CD4-positive, alpha-beta memory T cell (primary cell): ENCODE results near the gene ACTA1. TPM values are rescaled to one million over a fixed set of nuclear protein-coding genes. Genes with fewer than 3 reads are reported as not detected.
A peak's percentile ranks its signal among the peaks of the same experiment; 100 is the strongest.

Source experiments
- CTCF ChIA-PET: fragments of 350-600 bp; sonication (Branson Sonifier 250); formaldehyde crosslinking; loops from one replicate; lab custom pipeline; 2021; ENCODE audit warnings: inconsistent platforms; ENCODE audit not compliant: partially characterized antibody; lab: Charles Lee
- POLR2A ChIA-PET: fragments of 350-600 bp; sonication (Branson Sonifier 250); formaldehyde crosslinking; loops from one replicate; lab custom pipeline; 2021; ENCODE audit not compliant: partially characterized antibody; lab: Charles Lee
- DNase-seq, 5 donors: peaks; one replicate each; pipeline versions ENCODE4 v3.0.0 to v3.0.0-alpha.2; 2020 to 2022; ENCODE audit warnings: mixed read lengths in 1 of 5
- H3K27ac ChIP-seq: one replicate; pipeline ENCODE4 v1.7.0; 2013; ENCODE audit warnings: low read depth, low read length
- H3K27me3 ChIP-seq: 2 replicates; pipeline ENCODE4 v1.7.0; 2013; ENCODE audit warnings: mild to moderate bottlenecking, low read length, moderate library complexity; ENCODE audit not compliant: insufficient read depth
- H3K36me3 ChIP-seq: 2 replicates; pipeline ENCODE4 v1.7.0; 2013; ENCODE audit warnings: mild to moderate bottlenecking, low read length, moderate library complexity; ENCODE audit not compliant: insufficient read depth
- H3K4me1 ChIP-seq: 2 replicates; pipeline ENCODE4 v1.7.0; 2013; ENCODE audit warnings: mild to moderate bottlenecking, low read length, moderate library complexity; ENCODE audit not compliant: insufficient read depth
- H3K4me3 ChIP-seq, 2 donors: one replicate each; pipeline ENCODE4 v1.7.0; 2013; ENCODE audit warnings: low read length in 2 of 2, mild to moderate bottlenecking in 1 of 2
- H3K9me3 ChIP-seq, 2 donors: one replicate each; pipeline ENCODE4 v1.7.0; 2013; ENCODE audit warnings: low read length in 2 of 2, control low read depth in 1 of 2; ENCODE audit not compliant: control insufficient read depth in 1 of 2
- H3K27ac Mint-ChIP-seq, 7 donors: one replicate each; pipeline ENCODE4 v1.8.0; 2020 to 2021; ENCODE audit warnings: mixed read lengths in 7 of 7, mild to moderate bottlenecking in 6 of 7, inconsistent platforms in 3 of 7, moderate library complexity in 3 of 7
- H3K27me3 Mint-ChIP-seq, 2 donors: one replicate each; pipeline ENCODE4 v1.8.0; 2020 to 2021; ENCODE audit warnings: mixed read lengths in 2 of 2
- H3K36me3 Mint-ChIP-seq, 2 donors: one replicate each; pipeline ENCODE4 v1.8.0; 2020 to 2021; ENCODE audit warnings: mixed read lengths in 2 of 2, inconsistent platforms in 1 of 2, mild to moderate bottlenecking in 1 of 2
- H3K4me1 Mint-ChIP-seq, 4 donors: one replicate each; pipeline ENCODE4 v1.8.0; 2020 to 2021; ENCODE audit warnings: mixed read lengths in 4 of 4, mild to moderate bottlenecking in 1 of 4
- H3K4me3 Mint-ChIP-seq, 8 donors: one replicate each; pipeline ENCODE4 v1.8.0; 2020 to 2021; ENCODE audit warnings: mixed read lengths in 8 of 8, mild to moderate bottlenecking in 7 of 8, moderate library complexity in 6 of 8, inconsistent platforms in 3 of 8
- H3K9me3 Mint-ChIP-seq, 8 donors: one replicate each; pipeline ENCODE4 v1.8.0; 2020 to 2021; ENCODE audit warnings: mixed read lengths in 8 of 8, mild to moderate bottlenecking in 5 of 8, inconsistent platforms in 3 of 8, moderate library complexity in 1 of 8
- intact Hi-C: fragments of 100-400 bp; cut with micrococcal nuclease; formaldehyde crosslinking; loops from one replicate; pipeline ENCODE4 v1.15.1; 2023
- polyA plus RNA-seq, 2 donors: library from polyadenylated mRNA; unstranded; fragments of 300-500 nt; fragmentation: Illumina TruSeq; gene quantifications; one replicate each; pipeline ENCODE4 v1.2.3, GENCODE V29; 2021
- total RNA-seq, 2 experiments: library from RNA; stranded (reverse); gene quantifications; one replicate each; pipeline ENCODE4 v1.2.3, GENCODE V29; 2021

Gene ACTA1
- total and polyA plus RNA-seq, 4 experiments from 2014 or later = 0.29 TPM; not detected in 3

DNA sequence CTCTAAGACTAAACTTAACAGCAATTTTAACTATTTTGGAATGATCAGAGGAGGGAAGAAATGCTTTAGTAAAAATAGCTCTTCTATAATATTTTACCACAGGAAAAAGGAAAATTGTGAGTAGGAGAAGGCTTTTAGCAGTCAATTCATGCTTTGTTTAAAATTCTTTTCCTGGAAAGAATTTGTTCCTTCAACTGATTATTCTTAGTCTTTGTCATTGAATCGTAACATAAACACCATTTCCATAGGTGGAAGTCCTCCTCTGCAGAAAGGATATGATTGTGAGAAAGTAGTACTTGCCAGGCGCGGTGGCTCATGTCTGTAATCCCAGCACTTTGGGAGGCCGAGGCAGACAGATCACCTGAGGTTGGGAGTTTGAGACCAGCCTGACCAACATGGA is 11.9 kb upstream of the ACTA1 start:
- Histone ChIP-seq H3K4me3 (no peak overlapping the region), H3K36me3 (peaks cover 31% of the 10 kb centered on the region), H3K4me1 (no peaks in the 10 kb centered on the region), H3K27me3 (no peaks in the 10 kb centered on the region), H3K9me3 (no peaks in the 10 kb centered on the region), H3K27ac (no peak overlapping the region)
- Mint-ChIP-seq H3K27ac (no peak overlapping the region), H3K36me3 (peaks cover 38 to 71% of the 10 kb centered on the region in 2 donors), H3K9me3 (no peaks in the 10 kb centered on the region), H3K4me1 (peaks cover 0 to 1% (median 0%) of the 10 kb centered on the region in 4 donors), H3K4me3 (no peak overlapping the region), H3K27me3 (no peaks in the 10 kb centered on the region)
- ChIA-PET POLR2A (no interaction called here), CTCF (no interaction called here)
- intact Hi-C loops = no loop called here
- no peak for DNase-seq

- Histone ChIP-seq H3K36me3 (peaks cover 12% of the 10 kb centered on the region), H3K27ac (no peak overlapping the region), H3K4me1 (no peaks in the 10 kb centered on the region), H3K27me3 (no peaks in the 10 kb centered on the region), H3K4me3 (no peak overlapping the region), H3K9me3 (no peaks in the 10 kb centered on the region)
- H3K9me3 Mint-ChIP-seq = peaks cover 0 to 3% (median 0%) of the 10 kb centered on the region in 8 donors
- H3K27me3 Mint-ChIP-seq = peaks cover 3% of the 10 kb centered on the region in 2 donors
- ChIA-PET POLR2A (no interaction called here), CTCF (interaction anchor here (1.5 to 2.5 kb wide), 3 partner anchors 11 to 186 kb away, joined by 3 to 9 read pairs (median 4); no protein-coding TSS in a partner anchor)
- H3K4me3 Mint-ChIP-seq = no peak overlapping the region
- no peak for DNase-seq
- H3K36me3 Mint-ChIP-seq = peaks cover 31 to 50% of the 10 kb centered on the region in 2 donors
- peak overlapping the region in 2 of 7 donors; percentile 10 for H3K27ac Mint-ChIP-seq
- peaks cover 0 to 1% (median 0%) of the 10 kb centered on the region in 4 donors for H3K4me1 Mint-ChIP-seq
- intact Hi-C loops = no loop called here
Measured at GRCh38 chr1:229440851-229441537, 7.1 kb upstream of the ACTA1 start.

- POLR2A ChIA-PET = no interaction called here
- Histone ChIP-seq H3K27ac (no peak overlapping the region), H3K4me3 (no peak overlapping the region), H3K4me1 (peaks cover 8% of the 10 kb centered on the region), H3K36me3 (peaks cover 4% of the 10 kb centered on the region), H3K27me3 (peaks cover 17% of the 10 kb centered on the region), H3K9me3 (no peaks in the 10 kb centered on the region)
- intact Hi-C loops = no loop called here
- Mint-ChIP-seq H3K27ac (peak overlapping the region in 2 of 7 donors; percentile 8 to 22), H3K9me3 (peaks cover 0 to 3% (median 0%) of the 10 kb centered on the region in 8 donors), H3K27me3 (peaks cover 9 to 22% of the 10 kb centered on the region in 2 donors), H3K4me3 (no peak overlapping the region), H3K4me1 (peaks cover 0 to 3% (median under 1%) of the 10 kb centered on the region in 4 donors), H3K36me3 (peaks cover 16 to 28% of the 10 kb centered on the region in 2 donors)
- CTCF ChIA-PET = interaction anchor here (0.7 kb wide), 1 partner anchor 194 kb away, joined by 3 read pairs; no protein-coding TSS in a partner anchor
- no peak for DNase-seq
Measured at GRCh38 chr1:229438021-229438420, 4.1 kb upstream of the ACTA1 start.

- Histone ChIP-seq H3K4me3 (no peak overlapping the region), H3K27me3 (peaks cover 17% of the 10 kb centered on the region), H3K36me3 (peaks cover 4% of the 10 kb centered on the region), H3K4me1 (peaks cover 8% of the 10 kb centered on the region), H3K27ac (no peak overlapping the region), H3K9me3 (no peaks in the 10 kb centered on the region)
- Mint-ChIP-seq H3K4me3 (no peak overlapping the region), H3K9me3 (peaks cover 0 to 3% (median 0%) of the 10 kb centered on the region in 8 donors), H3K4me1 (peaks cover 2 to 4% (median 3%) of the 10 kb centered on the region in 4 donors), H3K27ac (no peak overlapping the region), H3K27me3 (peaks cover 12 to 22% of the 10 kb centered on the region in 2 donors), H3K36me3 (peaks cover 16 to 25% of the 10 kb centered on the region in 2 donors)
- CTCF ChIA-PET = interaction anchor here (0.7 kb wide), 1 partner anchor 18 kb away, joined by 3 read pairs; no protein-coding TSS in a partner anchor
- DNase-seq = no peak
- intact Hi-C loops = no loop called here
- POLR2A ChIA-PET = no interaction called here
Measured at GRCh38 chr1:229437443-229437842, 3.5 kb upstream of the ACTA1 start.

DNA sequence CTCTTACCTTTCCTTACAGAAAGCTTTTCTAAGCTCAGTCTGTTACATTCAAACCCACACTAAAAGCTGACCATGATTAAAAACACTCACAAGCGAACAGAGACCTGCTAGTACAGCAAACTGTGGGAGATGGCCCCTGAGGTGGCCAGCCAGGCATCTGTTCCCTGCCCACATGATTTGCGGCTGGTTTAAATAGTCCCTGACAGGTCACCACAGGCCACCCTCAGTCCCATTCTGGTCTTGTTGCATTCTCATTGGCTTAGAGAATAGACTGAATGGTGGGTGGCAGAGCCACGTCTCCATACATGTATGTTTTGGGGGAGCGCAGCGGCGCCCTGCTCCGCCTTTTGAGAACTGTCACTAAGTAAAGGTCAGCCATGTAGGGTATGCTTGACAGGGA is 2.3 kb upstream of the ACTA1 start:
- Mint-ChIP-seq H3K4me3 (no peak overlapping the region), H3K4me1 (peaks cover 9 to 15% (median 13%) of the 10 kb centered on the region in 4 donors), H3K36me3 (peaks cover 13 to 14% of the 10 kb centered on the region in 2 donors), H3K27ac (no peak overlapping the region), H3K9me3 (peaks cover 0 to 3% (median 1%) of the 10 kb centered on the region in 8 donors), H3K27me3 (peaks cover 20 to 31% of the 10 kb centered on the region in 2 donors)
- no peak overlapping the region for H3K27ac ChIP-seq
- POLR2A ChIA-PET = no interaction called here
- CTCF ChIA-PET = interaction anchor here (0.8 to 1.6 kb wide), 2 partner anchors 8 to 46 kb away, joined by 3 to 7 read pairs; no protein-coding TSS in a partner anchor
- peaks cover 14% of the 10 kb centered on the region for H3K4me1 ChIP-seq
- intact Hi-C loops = no loop called here
- no peaks in the 10 kb centered on the region for H3K36me3 ChIP-seq
- no peaks in the 10 kb centered on the region for H3K9me3 ChIP-seq
- peaks cover 21% of the 10 kb centered on the region for H3K27me3 ChIP-seq
- DNase-seq = no peak
- no peak overlapping the region for H3K4me3 ChIP-seq

- no peak overlapping the region for H3K4me3 Mint-ChIP-seq
- ChIA-PET CTCF (no interaction called here), POLR2A (no interaction called here)
- H3K27me3 Mint-ChIP-seq = peaks cover 32 to 43% of the 10 kb centered on the region in 2 donors
- DNase-seq = no peak
- peaks cover 22% of the 10 kb centered on the region for H3K4me1 ChIP-seq
- H3K27ac ChIP-seq = no peak overlapping the region
- H3K36me3 Mint-ChIP-seq = peaks cover under 1 to 4% of the 10 kb centered on the region in 2 donors
- peaks cover 12 to 23% (median 19%) of the 10 kb centered on the region in 4 donors for H3K4me1 Mint-ChIP-seq
- intact Hi-C loops = no loop called here
- H3K9me3 ChIP-seq = no peaks in the 10 kb centered on the region
- no peaks in the 10 kb centered on the region for H3K36me3 ChIP-seq
- peaks cover 34% of the 10 kb centered on the region for H3K27me3 ChIP-seq
- no peak overlapping the region for H3K27ac Mint-ChIP-seq
- no peak overlapping the region for H3K4me3 ChIP-seq
- H3K9me3 Mint-ChIP-seq = peaks cover 0 to 4% (median 3%) of the 10 kb centered on the region in 8 donors
Measured at GRCh38 chr1:229434641-229435051, 752 bp upstream of the ACTA1 start.

DNA sequence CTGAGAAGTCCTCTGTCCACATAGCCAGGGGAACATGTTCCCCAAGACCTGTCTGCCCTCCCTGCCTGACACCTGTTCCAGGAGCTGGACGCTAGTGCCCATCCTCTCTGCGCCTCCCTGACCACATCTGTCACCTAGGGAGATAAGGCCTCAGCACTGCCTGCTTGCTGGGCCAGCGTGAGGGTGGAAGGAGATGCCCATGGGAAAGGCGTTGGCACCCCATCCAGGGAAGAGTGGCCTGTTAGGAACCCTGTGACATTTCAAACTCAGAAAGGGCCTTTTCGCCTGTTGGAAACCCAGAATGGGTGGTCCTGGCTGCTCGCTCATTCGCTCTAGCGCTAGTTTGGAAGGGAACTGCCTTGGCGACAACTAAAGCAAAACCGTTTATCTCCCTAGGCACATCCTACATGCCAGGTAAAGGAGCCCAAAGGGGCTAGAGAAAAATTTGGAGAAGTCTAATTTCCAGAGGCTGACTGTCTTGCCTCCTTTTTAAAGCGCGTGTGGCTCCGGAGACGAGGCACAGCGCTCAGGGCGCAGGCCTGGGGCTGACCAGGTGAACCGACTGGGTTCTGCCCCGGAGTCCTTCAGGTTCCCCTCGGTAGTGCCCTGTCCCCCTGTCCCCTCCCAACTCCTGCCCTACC is 410 bp downstream of the ACTA1 start:
- no peak for DNase-seq
- H3K36me3 ChIP-seq = no peaks in the 10 kb centered on the region
- no peaks in the 10 kb centered on the region for H3K9me3 ChIP-seq
- peaks cover 0 to 3% of the 10 kb centered on the region in 2 donors for H3K36me3 Mint-ChIP-seq
- ChIA-PET CTCF (no interaction called here), POLR2A (no interaction called here)
- no peak overlapping the region for H3K4me3 ChIP-seq
- H3K4me1 ChIP-seq = peaks cover 22% of the 10 kb centered on the region
- no peak overlapping the region for H3K27ac Mint-ChIP-seq
- H3K9me3 Mint-ChIP-seq = peaks cover 0 to 4% (median 3%) of the 10 kb centered on the region in 8 donors
- H3K27me3 ChIP-seq = peaks cover 34% of the 10 kb centered on the region
- intact Hi-C loops = no loop called here
- H3K27ac ChIP-seq = no peak overlapping the region
- H3K27me3 Mint-ChIP-seq = peaks cover 36 to 43% of the 10 kb centered on the region in 2 donors
- H3K4me1 Mint-ChIP-seq = peaks cover 12 to 23% (median 19%) of the 10 kb centered on the region in 4 donors
- peak overlapping the region in 5 of 8 donors; percentile 12 to 62 (median 55) for H3K4me3 Mint-ChIP-seq
